OCI-LY3 (cell line): ENCODE measurements around the gene TRDN.

ENCODE experiments used
- H2AFZ ChIP-seq: fragments of 200-600, 300-600 bp; shearing (Covaris generic); 2 replicates; pipeline ENCODE4 v1.6.0; 2014; ENCODE audit warnings: antibody characterized with exemption, low read depth, low read length
- H3K27ac ChIP-seq: fragments of 200-600, 300-600 bp; sonication (generic); 2 replicates; pipeline ENCODE4 v1.5.1; 2014; ENCODE audit warnings: mild to moderate bottlenecking, low read length, moderate library complexity, mixed read lengths
- H3K27me3 ChIP-seq: fragments of 200-600, 300-600 bp; sonication (generic); 2 replicates; pipeline ENCODE4 v1.6.1; 2014; ENCODE audit warnings: low read depth, low read length, mixed read lengths
- H3K36me3 ChIP-seq: fragments of 200-600, 300-600 bp; sonication (generic); replicated peaks from 2 replicates; pipeline ENCODE3; 2014; ENCODE audit warnings: low read depth, low read length, mixed read lengths
- H3K4me1 ChIP-seq: fragments of 300-600, 200-600 bp; sonication (generic); 2 replicates; pipeline ENCODE4 v1.6.1; 2014; ENCODE audit warnings: low read length, mixed read lengths
- H3K4me2 ChIP-seq: fragments of 200-600, 300-600 bp; sonication (generic); 2 replicates; pipeline ENCODE4 v1.6.1; 2014; ENCODE audit warnings: low read length, mixed read lengths
- H3K4me3 ChIP-seq: fragments of 300-600, 200-600 bp; sonication (generic); 2 replicates; pipeline ENCODE4 v1.5.1; 2014; ENCODE audit warnings: antibody characterized with exemption, mild to moderate bottlenecking, low read length, moderate library complexity
- H3K79me2 ChIP-seq: fragments of 300-600, 200-600 bp; shearing (Covaris generic); 2 replicates; pipeline ENCODE4 v1.6.1; 2014; ENCODE audit warnings: mild to moderate bottlenecking, low read length, mixed read lengths
- H3K9ac ChIP-seq: fragments of 300-600, 200-600 bp; shearing (Covaris generic); 2 replicates; pipeline ENCODE4 v1.6.0; 2014; ENCODE audit warnings: mild to moderate bottlenecking, low read length, moderate library complexity
- H3K9me3 ChIP-seq: fragments of 200-600, 300-600 bp; shearing (Covaris generic); 2 replicates; pipeline ENCODE4 v1.6.1; 2014; ENCODE audit warnings: low read length, mixed read lengths; ENCODE audit not compliant: insufficient read depth
- H4K20me1 ChIP-seq: fragments of 200-600, 300-600 bp; sonication (generic); 2 replicates; pipeline ENCODE4 v1.6.1; 2016; ENCODE audit warnings: low read length, mixed read lengths; ENCODE audit not compliant: insufficient read depth
- CTCF ChIP-seq: fragments of 200-600, 300-600 bp; sonication (generic); IDR thresholded peaks from 2 replicates; pipeline ENCODE4 v1.5.1; 2014; ENCODE audit warnings: antibody characterized with exemption, low read length, low read depth
- EZH2phosphoT487 ChIP-seq: fragments of 200-600 bp; shearing (Covaris generic); IDR thresholded peaks from 2 replicates; pipeline ENCODE4 v1.6.1; 2018; ENCODE audit warnings: antibody characterized with exemption, mixed run types, low read depth

The TRDN gene

GRCh38 chr6:123430970-123431369, 205.8 kb downstream of the TRDN start:
- Histone ChIP-seq H3K36me3 (no peaks in the 10 kb centered on the region), H3K4me1 (no peaks in the 10 kb centered on the region), H3K9ac (no peak overlapping the region), H4K20me1 (no peaks in the 10 kb centered on the region), H3K4me3 (no peak overlapping the region), H3K9me3 (no peaks in the 10 kb centered on the region), H3K79me2 (no peaks in the 10 kb centered on the region), H3K4me2 (no peak overlapping the region), H3K27me3 (no peaks in the 10 kb centered on the region), H3K27ac (no peak overlapping the region), H2AFZ (no peak overlapping the region)
- TF ChIP-seq EZH2phosphoT487 (no peak), CTCF (no peak)

GRCh38 chr6:123427008-123427407, 209.7 kb downstream of the TRDN start:
- H4K20me1 ChIP-seq, result no peaks in the 10 kb centered on the region
- no peaks in the 10 kb centered on the region for H3K79me2 ChIP-seq

GRCh38 chr6:123423130-123423529, 213.6 kb downstream of the TRDN start:
- no peaks in the 10 kb centered on the region for H4K20me1 ChIP-seq
- H2AFZ ChIP-seq, result no peak overlapping the region
- no peaks in the 10 kb centered on the region for H3K79me2 ChIP-seq
- H3K9ac ChIP-seq, result no peak overlapping the region
- H3K9me3 ChIP-seq, result no peaks in the 10 kb centered on the region
- no peaks in the 10 kb centered on the region for H3K36me3 ChIP-seq
- TF ChIP-seq EZH2phosphoT487, result no peak
- no peak for TF ChIP-seq CTCF
- no peaks in the 10 kb centered on the region for H3K27me3 ChIP-seq
- no peak overlapping the region for H3K27ac ChIP-seq
- no peaks in the 10 kb centered on the region for H3K4me1 ChIP-seq
- no peak overlapping the region for H3K4me3 ChIP-seq
- no peak overlapping the region for H3K4me2 ChIP-seq

More at GRCh38 chr6:123427008-123427407, 209.7 kb downstream of the TRDN start:
- no peak for TF ChIP-seq EZH2phosphoT487
- H3K9me3 ChIP-seq, result no peaks in the 10 kb centered on the region
- no peak overlapping the region for H3K9ac ChIP-seq
- H3K4me3 ChIP-seq, result no peak overlapping the region
- no peaks in the 10 kb centered on the region for H3K36me3 ChIP-seq
- no peak overlapping the region for H2AFZ ChIP-seq
- H3K27me3 ChIP-seq, result no peaks in the 10 kb centered on the region
- H3K4me1 ChIP-seq, result no peaks in the 10 kb centered on the region
- H3K27ac ChIP-seq, result no peak overlapping the region
- no peak overlapping the region for H3K4me2 ChIP-seq

GRCh38 chr6:123420512-123420911, 216.2 kb downstream of the TRDN start:
- no peak for TF ChIP-seq CTCF
- no peak for TF ChIP-seq EZH2phosphoT487
- no peaks in the 10 kb centered on the region for H3K27me3 ChIP-seq
- no peak overlapping the region for H3K9ac ChIP-seq
- no peaks in the 10 kb centered on the region for H4K20me1 ChIP-seq
- no peaks in the 10 kb centered on the region for H3K4me1 ChIP-seq
- H3K9me3 ChIP-seq, result no peaks in the 10 kb centered on the region
- no peaks in the 10 kb centered on the region for H3K79me2 ChIP-seq
- H3K4me2 ChIP-seq, result no peak overlapping the region
- H3K27ac ChIP-seq, result no peak overlapping the region
- H3K36me3 ChIP-seq, result no peaks in the 10 kb centered on the region
- no peak overlapping the region for H2AFZ ChIP-seq
- no peak overlapping the region for H3K4me3 ChIP-seq

GRCh38 chr6:123418071-123418470, 218.7 kb downstream of the TRDN start:
- TF ChIP-seq CTCF (no peak), EZH2phosphoT487 (no peak)
- Histone ChIP-seq H2AFZ (no peak overlapping the region), H3K4me3 (no peak overlapping the region), H3K27me3 (no peaks in the 10 kb centered on the region), H3K4me2 (no peak overlapping the region), H3K4me1 (no peaks in the 10 kb centered on the region), H3K9me3 (no peaks in the 10 kb centered on the region), H3K27ac (no peak overlapping the region), H4K20me1 (no peaks in the 10 kb centered on the region), H3K36me3 (no peaks in the 10 kb centered on the region), H3K79me2 (no peaks in the 10 kb centered on the region), H3K9ac (no peak overlapping the region)
